H1 (cell line): Measurements from ENCODE around the gene FRMPD4. TPM values are rescaled to one million over a fixed set of nuclear protein-coding genes. Genes with fewer than 3 reads are reported as not detected.

Experiments
- CTCF ChIA-PET: fragments of 300-600 bp; sonication (Branson Sonifier 250); formaldehyde crosslinking; loops from one replicate; lab custom pipeline; 2021; ENCODE audit not compliant: partially characterized antibody; lab: Charles Lee
- POLR2A ChIA-PET: fragments of 300-600 bp; sonication (Branson Sonifier 250); formaldehyde crosslinking; loops from one replicate; lab custom pipeline; 2021; ENCODE audit warnings: inconsistent platforms; ENCODE audit not compliant: partially characterized antibody; lab: Charles Lee
- DNase-seq, 2 experiments: peaks; one replicate each; pipeline versions ENCODE4 v3.0.0 to v3.0.0-alpha.2; 2010 to 2022; ENCODE audit warnings: low spot score in 2 of 2, low read depth in 1 of 2, mixed read lengths in 1 of 2
- FAIRE-seq: peaks from 2 replicates; lab custom pipeline; 2011; peaks lifted over from hg19 to GRCh38; lab: Jason Lieb, UNC
- H2AFZ ChIP-seq: 2 replicates; pipeline ENCODE4 v1.8.1; 2012; ENCODE audit warnings: low read length, inconsistent platforms
- H2AK5ac ChIP-seq: 2 replicates; pipeline ENCODE4 v1.6.1; 2013; ENCODE audit warnings: low read depth, low read length
- H2BK120ac ChIP-seq: replicated peaks from 2 replicates; pipeline ENCODE3; 2013; ENCODE audit warnings: low read depth, low read length, inconsistent platforms
- H2BK12ac ChIP-seq: 2 replicates; pipeline ENCODE4 v1.6.1; 2013; ENCODE audit warnings: low read depth, low read length
- H2BK15ac ChIP-seq: 2 replicates; pipeline ENCODE4 v1.6.1; 2013; ENCODE audit warnings: low read length
- H2BK20ac ChIP-seq: 2 replicates; pipeline ENCODE4 v1.6.1; 2013; ENCODE audit warnings: low read length
- H2BK5ac ChIP-seq: 2 replicates; pipeline ENCODE4 v1.6.1; 2013; ENCODE audit warnings: low read depth, low read length
- H3K14ac ChIP-seq: 2 replicates; pipeline ENCODE4 v1.6.1; 2013; ENCODE audit warnings: inconsistent platforms; ENCODE audit not compliant: insufficient read length
- H3K18ac ChIP-seq: 2 replicates; pipeline ENCODE4 v1.6.1; 2013; ENCODE audit warnings: low read length; ENCODE audit errors: extremely low read depth
- H3K23ac ChIP-seq: 2 replicates; pipeline ENCODE4 v1.6.1; 2013; ENCODE audit warnings: inconsistent platforms; ENCODE audit not compliant: insufficient read length
- H3K23me2 ChIP-seq: 2 replicates; pipeline ENCODE4 v1.6.1; 2013; ENCODE audit warnings: low read depth, low read length
- H3K27ac ChIP-seq: 2 replicates; pipeline ENCODE4 v1.6.1; 2011; ENCODE audit warnings: low read depth, low read length, inconsistent platforms
- H3K27me3 ChIP-seq, 4 experiments: replicated peaks in 1 of 4; 1 replicate in 1 of 4; 2 replicates in 3 of 4; pipeline versions ENCODE4 v1.6.1 to v1.8.1; 2011 to 2013; ENCODE audit warnings: low read length in 3 of 4, mild to moderate bottlenecking in 3 of 4, inconsistent platforms in 2 of 4, mixed read lengths in 2 of 4, moderate library complexity in 1 of 4; ENCODE audit not compliant: control insufficient read depth in 3 of 4, insufficient read depth in 3 of 4; ENCODE audit errors: extremely low read depth in 1 of 4
- H3K36me3 ChIP-seq, 4 experiments: 2 replicates each; pipeline versions ENCODE4 v1.6.1 to v1.8.1; 2011 to 2013; ENCODE audit warnings: mild to moderate bottlenecking in 4 of 4, low read length in 3 of 4, moderate library complexity in 2 of 4, control low read depth in 1 of 4, inconsistent platforms in 1 of 4; ENCODE audit not compliant: insufficient read depth in 4 of 4, control insufficient read depth in 2 of 4
- H3K4ac ChIP-seq: replicated peaks from 2 replicates; pipeline ENCODE3; 2013; ENCODE audit warnings: low read length, low read depth, mixed read lengths, inconsistent platforms; ENCODE audit not compliant: insufficient read length
- H3K4me1 ChIP-seq, 4 experiments: replicated peaks in 1 of 4; 1 replicate in 1 of 4; 2 replicates in 3 of 4; pipeline versions ENCODE4 v1.6.1 to v1.8.1; 2011 to 2013; ENCODE audit warnings: low read length in 3 of 4, inconsistent platforms in 2 of 4, mixed read lengths in 1 of 4; ENCODE audit not compliant: insufficient read depth in 4 of 4, control insufficient read depth in 3 of 4
- H3K4me2 ChIP-seq, 2 experiments: 2 replicates each; pipeline versions ENCODE4 v1.6.1 to v1.8.1; 2011 to 2013; ENCODE audit warnings: low read depth in 2 of 2, low read length in 2 of 2, control low read depth in 1 of 2, inconsistent platforms in 1 of 2, mild to moderate bottlenecking in 1 of 2; ENCODE audit not compliant: insufficient read depth in 1 of 2
- H3K4me3 ChIP-seq, 4 experiments: fragments of 200-600, 300-600 bp in 1 of 4; sonication (generic), shearing (Covaris generic), sonication (Bioruptor Twin) in 1 of 4; 2 replicates each; pipeline versions ENCODE4 v1.5.1 to v1.8.1; 2011 to 2016; ENCODE audit warnings: low read length in 4 of 4, low read depth in 3 of 4, control low read depth in 2 of 4, inconsistent platforms in 2 of 4, mild to moderate bottlenecking in 2 of 4, mixed read lengths in 1 of 4, moderate library complexity in 1 of 4; ENCODE audit not compliant: insufficient read depth in 2 of 4; ENCODE audit errors: extremely low read depth in 1 of 4
- H3K56ac ChIP-seq: replicated peaks from 2 replicates; pipeline ENCODE3; 2013; ENCODE audit warnings: low read depth, mild to moderate bottlenecking, mixed read lengths, low read length, inconsistent platforms; ENCODE audit not compliant: insufficient read length
- H3K79me1 ChIP-seq: 2 replicates; pipeline ENCODE4 v1.6.1; 2013; ENCODE audit warnings: low read depth, low read length, control low read depth
- H3K79me2 ChIP-seq, 2 experiments: 2 replicates each; pipeline versions ENCODE4 v1.6.1 to v1.8.1; 2012 to 2013; ENCODE audit warnings: low read length in 2 of 2, mild to moderate bottlenecking in 2 of 2, inconsistent platforms in 1 of 2; ENCODE audit not compliant: insufficient read depth in 2 of 2, control insufficient read depth in 1 of 2
- H3K9ac ChIP-seq, 4 experiments: replicated peaks in 1 of 4; 1 replicate in 1 of 4; 2 replicates in 3 of 4; pipeline versions ENCODE4 v1.6.1 to v1.8.1; 2011 to 2013; ENCODE audit warnings: low read depth in 3 of 4, low read length in 3 of 4, control low read depth in 2 of 4, mild to moderate bottlenecking in 2 of 4, moderate library complexity in 2 of 4, inconsistent platforms in 1 of 4; ENCODE audit errors: extremely low read depth in 1 of 4
- H3K9me3 ChIP-seq, 2 experiments: 2 replicates each; pipeline versions ENCODE4 v1.6.1 to v1.8.1; 2012 to 2013; ENCODE audit warnings: mild to moderate bottlenecking in 2 of 2, moderate library complexity in 2 of 2, control low read depth in 1 of 2, inconsistent platforms in 1 of 2, low read depth in 1 of 2, low read length in 1 of 2, mixed read lengths in 1 of 2; ENCODE audit not compliant: insufficient read depth in 2 of 2
- H4K20me1 ChIP-seq, 2 experiments: replicated peaks in 1 of 2; 2 replicates each; pipeline versions ENCODE3 to v1.8.1; 2011 to 2013; ENCODE audit warnings: inconsistent platforms in 2 of 2, low read length in 2 of 2, mild to moderate bottlenecking in 1 of 2; ENCODE audit not compliant: insufficient read depth in 2 of 2, control insufficient read depth in 1 of 2
- H4K5ac ChIP-seq: 2 replicates; pipeline ENCODE4 v1.6.1; 2013; ENCODE audit warnings: low read length, low read depth, mixed read lengths, inconsistent platforms; ENCODE audit not compliant: insufficient read length
- H4K8ac ChIP-seq: 2 replicates; pipeline ENCODE4 v1.8.0; 2013; ENCODE audit warnings: mild to moderate bottlenecking, moderate library complexity, low read length, inconsistent platforms; ENCODE audit not compliant: insufficient read depth; ENCODE audit errors: extremely low read depth
- H4K91ac ChIP-seq: replicated peaks from 2 replicates; pipeline ENCODE3; 2013; ENCODE audit warnings: low read length, mixed read lengths, inconsistent platforms; ENCODE audit not compliant: insufficient read length
- ASH2L ChIP-seq: fragments of 200-600, 300-600 bp; sonication (generic); IDR thresholded peaks from one replicate; pipeline ENCODE4 v1.7.1; 2017; ENCODE audit warnings: low read length
- CHD2 ChIP-seq: IDR thresholded peaks from 2 replicates; pipeline ENCODE4 v1.6.1; 2012; ENCODE audit warnings: low read length, improper control_type of control experiment
- CTBP2 ChIP-seq: IDR thresholded peaks from 2 replicates; pipeline ENCODE4 v1.7.0; 2011; ENCODE audit warnings: borderline replicate concordance, mild to moderate bottlenecking, moderate library complexity, mixed read lengths, low read length; ENCODE audit not compliant: insufficient read depth, insufficient read length
- E2F6 ChIP-seq: IDR thresholded peaks from 2 replicates; pipeline ENCODE4 v1.6.1; 2012; ENCODE audit warnings: inconsistent platforms
- EZH2 ChIP-seq: fragments of 200-600 bp; sonication (generic); IDR thresholded peaks from 2 replicates; pipeline ENCODE4 v1.7.1; 2012; ENCODE audit warnings: low read depth, mild to moderate bottlenecking, moderate library complexity, low read length, inconsistent platforms; ENCODE audit not compliant: severe bottlenecking
- FOSL1 ChIP-seq: IDR thresholded peaks from 2 replicates; pipeline ENCODE4 v1.6.1; 2011; ENCODE audit warnings: mild to moderate bottlenecking, low read depth, low read length, moderate library complexity; ENCODE audit not compliant: insufficient read depth
- GABPA ChIP-seq: IDR thresholded peaks from 2 replicates; pipeline ENCODE4 v1.6.1; 2011; ENCODE audit warnings: mild to moderate bottlenecking, low read length, moderate library complexity, borderline replicate concordance; ENCODE audit not compliant: insufficient read depth
- MAFK ChIP-seq: IDR thresholded peaks from 2 replicates; pipeline ENCODE4 v1.6.1; 2012; ENCODE audit warnings: low read depth, mild to moderate bottlenecking, improper control_type of control experiment, low read length
- POLR2A ChIP-seq, 2 experiments: IDR thresholded peaks; 1 replicate in 1 of 2; 2 replicates in 1 of 2; pipeline ENCODE4 v1.6.1; 2011; ENCODE audit warnings: low read depth in 2 of 2, low read length in 2 of 2, mild to moderate bottlenecking in 2 of 2; ENCODE audit errors: control extremely low read depth in 1 of 2
- RFX5 ChIP-seq: IDR thresholded peaks from 2 replicates; pipeline ENCODE4 v1.6.1; 2011; ENCODE audit warnings: low read depth, low read length, improper control_type of control experiment, borderline replicate concordance
- SP1 ChIP-seq: IDR thresholded peaks from 2 replicates; pipeline ENCODE4 v1.6.1; 2011; ENCODE audit warnings: low read depth, low read length
- SUZ12 ChIP-seq: fragments of 200-600 bp; sonication (generic); IDR thresholded peaks from 2 replicates; pipeline ENCODE4 v1.6.1; 2012; ENCODE audit warnings: mild to moderate bottlenecking, inconsistent platforms, low read length, moderate library complexity, mixed read lengths
- TAF7 ChIP-seq: optimal IDR thresholded peaks from 2 replicates; pipeline ENCODE3; 2011; ENCODE audit warnings: low read depth, mild to moderate bottlenecking, inconsistent platforms, low read length, moderate library complexity, borderline replicate concordance
- WGBS, 2 experiments: shearing (Covaris generic) in 1 of 2; methylation state at CpG; one replicate each; pipeline versions ENCODE4 v1.1.6 to v1.1.7; 2013 to 2015; ENCODE audit warnings: low lambda C conversion rate in 2 of 2, mixed read lengths in 2 of 2, inconsistent platforms in 1 of 2, low coverage in 1 of 2, missing lambda C conversion rate in 1 of 2; ENCODE audit not compliant: insufficient replicate concordance in 2 of 2, insufficient coverage in 1 of 2, insufficient read length in 1 of 2; ENCODE audit errors: extremely low coverage in 1 of 2, missing lambda C conversion rate in 1 of 2; 5-methylcytosine and 5-hydroxymethylcytosine counted together
- polyA plus RNA-seq, 7 experiments: library from polyadenylated mRNA; depleted of rRNA in 3 of 7; stranded (reverse) in 5 of 7; unstranded in 2 of 7; fragments of >200 nt in 5 of 7; fragments of 200-250 nt in 2 of 7; gene quantifications; 1 replicate in 5 of 7; 2 replicates in 1 of 7; 4 replicates in 1 of 7; pipeline versions ENCODE4 v1.2.1 to v1.2.3, GENCODE V29; 2011 to 2013; ENCODE audit warnings: missing spikeins in 2 of 7, mixed read lengths in 2 of 7
- total RNA-seq: library from RNA; stranded (reverse); fragmentation: NEBNext Ultra II Directional; extraction: Animal tissue kit (Norgen Biotek cat#: 25700); gene quantifications from 2 replicates; pipeline ENCODE4 v1.2.1, GENCODE V29; 2021
- TF ChIP-seq, protein P1 (sequence below): IDR thresholded peaks from 2 replicates; pipeline ENCODE4 v1.6.1; 2011; ENCODE audit warnings: low read depth, mild to moderate bottlenecking, low read length; ENCODE audit not compliant: insufficient read depth

Gene FRMPD4
- total and polyA plus RNA-seq, 2 of the 8 experiments (the other 6 are each of a cell fraction or from before 2014, with no cell fraction given), result 0.02 to 0.37 TPM

DNA sequence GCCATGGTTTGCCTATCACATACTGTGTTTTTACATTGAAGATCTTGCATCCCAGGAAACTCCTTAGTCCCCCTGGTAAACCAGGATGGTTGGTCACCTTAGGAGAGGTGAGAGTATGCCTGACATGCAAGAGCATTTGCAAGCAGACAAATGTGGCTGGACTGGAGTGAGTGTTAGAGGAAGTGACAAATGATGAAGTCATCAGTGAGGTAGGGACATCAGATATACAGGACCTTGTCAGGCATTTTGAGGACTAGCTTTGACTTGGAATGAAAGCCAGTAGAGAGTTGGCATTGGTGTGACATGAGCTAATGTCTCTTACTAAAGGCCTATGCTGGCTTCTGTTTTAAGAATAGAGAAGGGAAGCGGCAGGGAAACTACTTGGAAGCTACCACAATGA lies 124.9 kb downstream of the FRMPD4 start:
- H3K4me3 ChIP-seq, result no peak overlapping the region
- H3K4ac ChIP-seq, result no peak overlapping the region
- H3K36me3 ChIP-seq, result no peaks in the 10 kb centered on the region
- no peak overlapping the region for H3K9ac ChIP-seq
- no peaks in the 10 kb centered on the region for H3K79me2 ChIP-seq
- no peak overlapping the region for H4K8ac ChIP-seq
- no peaks in the 10 kb centered on the region for H3K79me1 ChIP-seq
- H3K23me2 ChIP-seq, result no peaks in the 10 kb centered on the region
- H4K20me1 ChIP-seq, result no peaks in the 10 kb centered on the region
- DNase-seq (no peak), FAIRE-seq (no peak)
- H3K4me1 ChIP-seq, result no peaks in the 10 kb centered on the region
- H2BK15ac ChIP-seq, result no peak overlapping the region
- no peaks in the 10 kb centered on the region for H3K9me3 ChIP-seq
- H2AFZ ChIP-seq, result no peak overlapping the region
- H3K4me2 ChIP-seq, result no peak overlapping the region
- no peak overlapping the region for H3K27ac ChIP-seq
- ChIA-PET POLR2A (no interaction called here), CTCF (interaction anchor here (1.3 kb wide), 1 partner anchor 12 kb away, joined by 3 read pairs; no protein-coding TSS in a partner anchor)
- no peak overlapping the region for H3K56ac ChIP-seq
- H3K23ac ChIP-seq, result no peak overlapping the region
- no peak overlapping the region for H2BK20ac ChIP-seq
- H2BK5ac ChIP-seq, result no peak overlapping the region
- H2AK5ac ChIP-seq, result no peak overlapping the region
- H3K14ac ChIP-seq, result no peak overlapping the region
- no peak overlapping the region for H2BK12ac ChIP-seq
- H3K27me3 ChIP-seq, result no peaks in the 10 kb centered on the region
- H3K18ac ChIP-seq, result no peak overlapping the region
- H2BK120ac ChIP-seq, result no peak overlapping the region
- no peak overlapping the region for H4K5ac ChIP-seq
- WGBS, 2 experiments, result 80% methylated on average over 1 of the region's 1 CpG; no CpG with 5 or more reads in 1 of the 2 experiments
- no peak overlapping the region for H4K91ac ChIP-seq
- TF ChIP-seq POLR2A (IDR thresholded peaks at IDR 0.05; ENCODE audit: control extremely low read depth in 1 of 2, low read depth in 2 of 2, low read length in 2 of 2) (no peak), FOSL1 (no peak), SUZ12 (no peak), RFX5 (no peak), GABPA (no peak), TAF7 (no peak), SP1 (no peak), ASH2L (no peak), E2F6 (no peak), CHD2 (no peak), EZH2 (no peak), CTBP2 (no peak), MAFK (no peak)
- TF ChIP-seq, protein P1, sequence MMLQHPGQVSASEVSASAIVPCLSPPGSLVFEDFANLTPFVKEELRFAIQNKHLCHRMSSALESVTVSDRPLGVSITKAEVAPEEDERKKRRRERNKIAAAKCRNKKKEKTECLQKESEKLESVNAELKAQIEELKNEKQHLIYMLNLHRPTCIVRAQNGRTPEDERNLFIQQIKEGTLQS, result no peak
